GM19193 (cell line): Measurements from ENCODE around the gene LRRK2.

Experiments used
- POLR2A ChIP-seq: IDR thresholded peaks from 4 replicates; pipeline ENCODE4 v1.6.1; 2011; ENCODE audit not compliant: insufficient read depth, insufficient read length; ENCODE audit errors: extremely low read depth

LRRK2 gene

GRCh38 chr12:40207551-40207950, 17.2 kb upstream of the LRRK2 start:
- TF ChIP-seq POLR2A: no peak

GRCh38 chr12:40208707-40209446, 15.9 kb upstream of the LRRK2 start:
- no peak for TF ChIP-seq POLR2A

GRCh38 chr12:40209886-40210285, 14.9 kb upstream of the LRRK2 start:
- no peak for TF ChIP-seq POLR2A

- TF ChIP-seq POLR2A: no peak
Observed at GRCh38 chr12:40212566-40212965, 12.2 kb upstream of the LRRK2 start.

- no peak for TF ChIP-seq POLR2A
Observed at GRCh38 chr12:40215982-40216381, 8.8 kb upstream of the LRRK2 start.

- no peak for TF ChIP-seq POLR2A
Observed at GRCh38 chr12:40216516-40217288, 8.1 kb upstream of the LRRK2 start.

- TF ChIP-seq POLR2A: no peak
Observed at GRCh38 chr12:40219760-40220159, 5.0 kb upstream of the LRRK2 start.

GRCh38 chr12:40222247-40222646, 2.5 kb upstream of the LRRK2 start:
- TF ChIP-seq POLR2A: no peak

- no peak for TF ChIP-seq POLR2A
Observed at GRCh38 chr12:40223646-40224045, 1.2 kb upstream of the LRRK2 start.

GRCh38 chr12:40225337-40225983, 663 bp downstream of the LRRK2 start:
- TF ChIP-seq POLR2A: no peak

- TF ChIP-seq POLR2A: no peak
Observed at GRCh38 chr12:40225984-40226602, 1.3 kb downstream of the LRRK2 start.

GRCh38 chr12:40226705-40227104, 1.9 kb downstream of the LRRK2 start:
- TF ChIP-seq POLR2A: peak; percentile 58

GRCh38 chr12:40227447-40227846, 2.6 kb downstream of the LRRK2 start:
- no peak for TF ChIP-seq POLR2A

- TF ChIP-seq POLR2A: no peak
Observed at GRCh38 chr12:40228727-40229126, 3.9 kb downstream of the LRRK2 start.
